ENCODE results near the gene SLC51B.

The SLC51B gene

DNA sequence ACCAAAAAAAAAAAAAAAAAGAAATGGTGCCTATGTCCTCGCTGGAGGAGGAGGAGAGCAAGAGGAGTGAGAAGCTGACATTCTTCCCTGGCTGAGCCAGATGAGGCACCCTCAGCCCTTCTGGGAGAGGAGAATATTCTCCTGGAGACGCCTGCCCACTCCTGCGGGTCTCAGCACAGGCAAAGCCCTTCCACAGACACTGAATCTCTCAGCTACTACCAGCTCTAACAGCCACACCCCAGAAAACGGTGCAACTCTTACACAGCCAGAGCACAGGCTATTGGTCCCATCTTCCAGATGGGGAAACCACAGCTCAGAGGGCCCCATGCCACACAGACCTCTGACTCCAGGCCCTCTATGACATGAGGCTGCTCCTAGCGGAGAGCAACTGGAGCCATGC, 16.9 kb downstream of the SLC51B start:
- H3K4me3 ChIP-seq (ENCODE audit: low read length), result no peak overlapping the region
- DNase-seq (ENCODE audit: low read depth), result no peak
- no peak for TF ChIP-seq CTCF (IDR thresholded peaks at IDR 0.05; ENCODE audit: insufficient read depth, low read depth, low read length, missing control alignments)

GRCh38 chr15:65062726-65063125, 17.5 kb downstream of the SLC51B start:
- no peak overlapping the region for H3K4me3 ChIP-seq (ENCODE audit: low read length)
- TF ChIP-seq CTCF (IDR thresholded peaks at IDR 0.05; ENCODE audit: insufficient read depth, low read depth, low read length, missing control alignments), result no peak
- DNase-seq (ENCODE audit: low read depth), result no peak

DNA sequence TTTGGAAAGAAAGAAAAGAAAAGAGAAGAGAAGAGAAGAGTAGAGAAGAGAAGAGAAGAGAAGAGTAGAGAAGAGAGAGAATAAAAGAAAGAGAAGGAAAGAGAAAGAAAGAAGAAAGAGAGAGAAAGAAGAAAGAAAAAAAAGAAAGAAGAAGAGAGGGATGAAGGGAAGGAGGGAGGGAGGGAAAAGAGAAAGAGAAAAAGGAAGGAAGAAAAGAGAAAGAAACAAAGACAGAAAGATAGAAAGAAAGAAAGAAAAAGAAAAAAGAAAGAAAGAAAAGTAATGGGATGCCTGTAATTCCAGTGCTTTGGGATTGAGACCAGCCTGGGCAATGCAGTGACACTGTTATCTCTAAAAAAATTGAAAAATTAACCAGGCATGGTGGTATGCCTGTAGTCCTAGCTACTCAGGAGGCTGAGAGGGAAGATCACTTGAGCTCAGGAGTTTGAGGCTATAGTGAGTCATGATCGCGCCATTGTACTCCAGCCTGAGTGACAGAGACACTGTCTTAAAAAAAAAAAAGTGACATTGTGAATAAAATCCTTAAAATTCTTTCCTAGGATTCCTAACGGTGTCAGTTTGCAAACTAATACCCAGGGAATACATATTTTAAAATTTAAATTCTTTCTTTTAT, 20.9 kb downstream of the SLC51B start:
- no peak for TF ChIP-seq CTCF (IDR thresholded peaks at IDR 0.05; ENCODE audit: insufficient read depth, low read depth, low read length, missing control alignments)
- H3K4me3 ChIP-seq (ENCODE audit: low read length), result no peak overlapping the region
- DNase-seq (ENCODE audit: low read depth), result peak; percentile 40

- TF ChIP-seq CTCF (IDR thresholded peaks at IDR 0.05; ENCODE audit: insufficient read depth, low read depth, low read length, missing control alignments), result no peak
- DNase-seq (ENCODE audit: low read depth), result no peak
- H3K4me3 ChIP-seq (ENCODE audit: low read length), result no peak overlapping the region
Measured at GRCh38 chr15:65066635-65067316, 21.6 kb downstream of the SLC51B start.

DNA sequence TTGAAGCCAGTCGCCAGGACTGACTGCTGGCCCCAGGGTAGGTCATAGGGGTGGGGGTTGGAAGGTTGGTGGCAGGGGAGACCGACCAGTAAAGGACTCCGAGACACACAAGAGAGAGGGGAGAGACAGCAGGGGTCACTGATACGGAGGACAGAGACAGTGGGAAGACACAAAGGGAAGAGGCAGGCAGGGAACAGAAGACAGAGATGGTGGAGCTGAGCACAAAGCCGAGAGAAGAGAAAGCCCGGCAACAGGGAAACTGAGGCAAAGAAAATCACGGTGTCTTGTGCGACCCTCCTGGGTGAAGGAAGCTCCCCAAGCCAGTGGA, 22.1 kb downstream of the SLC51B start:
- no peak overlapping the region for H3K4me3 ChIP-seq (ENCODE audit: low read length)
- no peak for TF ChIP-seq CTCF (IDR thresholded peaks at IDR 0.05; ENCODE audit: insufficient read depth, low read depth, low read length, missing control alignments)

GRCh38 chr15:65067645-65068402, 22.6 kb downstream of the SLC51B start, which contains the start of gene RASL12:
RASL12 (minus strand) TSS chr15:65067991; CDS start chr15:65067835, 156 bp downstream.
- no peak for TF ChIP-seq CTCF (IDR thresholded peaks at IDR 0.05; ENCODE audit: insufficient read depth, low read depth, low read length, missing control alignments)
- H3K4me3 ChIP-seq (ENCODE audit: low read length), result no peak within 1 kb of the TSS
- no peak for DNase-seq (ENCODE audit: low read depth)

More for the DNA sequence above, 22.1 kb downstream of the SLC51B start:
- no peak for DNase-seq (ENCODE audit: low read depth)

Measured in epithelial cell of esophagus (primary cell).